COLO668 (cell line): ENCODE results near the gene KRTAP4-6.
"Not testable (repeated sequence)": the region's sequence is repeated elsewhere in the genome, so short reads cannot be mapped to it uniquely, and the experiment has no call there.

Experiments
- DNase-seq: peaks from one replicate; lab custom pipeline; 2025; ENCODE audit not compliant: unreplicated experiment; lab: John Stamatoyannopoulos, UW

Gene KRTAP4-6

DNA sequence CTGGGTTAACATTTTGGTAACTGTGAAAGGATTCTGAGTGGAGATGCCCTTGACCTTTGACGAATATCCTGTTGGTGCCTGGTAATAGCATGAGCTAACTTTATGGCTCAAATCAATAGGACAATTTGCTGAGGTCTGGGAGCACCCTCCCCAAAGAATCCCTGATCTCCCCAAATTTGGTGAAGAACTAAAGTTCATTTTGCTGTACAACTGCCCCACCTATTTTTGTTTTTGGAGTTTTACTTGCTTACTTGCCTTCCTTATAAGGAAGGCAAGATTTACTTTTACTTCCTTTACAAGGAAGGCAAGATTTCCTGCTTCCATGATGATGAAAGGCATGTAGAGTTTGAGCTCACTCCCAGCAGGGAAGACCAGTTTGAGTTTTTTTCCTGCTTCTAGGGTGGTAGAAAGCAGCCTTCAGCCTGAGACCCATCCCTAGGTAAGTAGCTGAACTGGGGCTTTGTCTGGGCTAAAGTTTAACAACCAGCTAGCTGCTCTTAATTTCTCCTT lies 32.3 kb downstream of the KRTAP4-6 start:
- no peak for DNase-seq

GRCh38 chr17:41105347-41105746 lies 35.0 kb downstream of the KRTAP4-6 start, which contains the start of gene KRTAP4-9:
TSS of gene KRTAP4-9 (plus strand) at chr17:41105389. CDS start at chr17:41105389, 0 bp downstream.
- DNase-seq: not testable (repeated sequence)

GRCh38 chr17:41104386-41105038 lies 35.8 kb downstream of the KRTAP4-6 start:
- DNase-seq: not testable (repeated sequence)

DNA sequence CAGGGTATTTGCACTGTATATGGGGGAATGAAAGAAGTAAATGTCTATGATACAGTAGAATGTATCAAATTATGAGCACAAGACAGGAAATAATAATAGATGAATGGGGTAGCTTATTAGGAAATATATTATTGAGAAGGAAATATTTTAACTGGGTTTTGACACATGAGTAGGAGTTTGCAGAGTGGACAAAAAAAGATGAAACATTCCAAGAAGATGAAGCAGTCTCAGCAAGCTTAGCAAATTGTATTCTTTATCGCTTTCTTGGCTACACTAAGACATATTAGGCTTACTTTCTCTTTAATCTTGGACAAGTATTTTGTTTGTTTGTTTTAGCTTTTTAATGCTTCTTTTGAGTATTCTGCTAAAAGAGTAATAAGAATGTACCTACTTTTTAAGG lies 36.4 kb downstream of the KRTAP4-6 start:
- DNase-seq: no peak

DNA sequence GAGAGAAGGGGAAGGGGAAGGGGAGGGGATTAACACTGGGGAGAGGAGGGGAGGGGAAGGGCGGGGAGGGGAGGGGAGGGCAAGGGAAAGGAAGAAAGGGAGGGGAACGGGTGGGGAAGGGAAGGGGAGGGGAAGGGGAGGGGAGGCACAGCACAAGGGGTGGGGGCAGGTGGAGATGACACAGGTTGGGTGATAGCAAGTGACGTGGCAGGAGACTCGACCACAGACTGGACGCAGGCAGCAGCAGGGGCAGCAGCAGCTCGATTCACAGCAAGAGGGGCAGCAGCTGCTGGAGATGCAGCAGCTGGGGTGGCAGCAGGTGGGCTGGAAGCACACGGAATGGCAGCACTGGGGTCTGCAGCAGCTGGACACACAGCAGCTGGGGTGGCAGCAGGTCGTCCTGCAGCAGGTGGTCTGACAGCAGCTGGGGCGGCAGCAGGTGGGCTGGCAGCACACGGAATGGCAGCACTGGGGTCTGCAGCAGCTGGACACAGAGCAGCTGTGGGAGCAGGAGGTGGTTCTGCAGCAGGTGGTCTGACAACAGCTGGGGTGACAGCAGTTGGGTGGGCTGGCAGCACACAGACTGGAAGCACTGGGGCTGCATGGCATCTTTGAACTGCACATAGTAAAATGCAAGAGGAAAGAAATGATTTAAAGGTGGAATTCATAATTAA lies 38.6 kb downstream of the KRTAP4-6 start, which contains the start of gene KRTAP4-16:
KRTAP4-16 (minus strand) TSS at position 624 of the 674 bp plus-strand sequence; CDS start at position 624, 0 bp downstream.
- no peak for DNase-seq

GRCh38 chr17:41099682-41100480 lies 40.5 kb downstream of the KRTAP4-6 start:
- DNase-seq: not testable (repeated sequence)

DNA sequence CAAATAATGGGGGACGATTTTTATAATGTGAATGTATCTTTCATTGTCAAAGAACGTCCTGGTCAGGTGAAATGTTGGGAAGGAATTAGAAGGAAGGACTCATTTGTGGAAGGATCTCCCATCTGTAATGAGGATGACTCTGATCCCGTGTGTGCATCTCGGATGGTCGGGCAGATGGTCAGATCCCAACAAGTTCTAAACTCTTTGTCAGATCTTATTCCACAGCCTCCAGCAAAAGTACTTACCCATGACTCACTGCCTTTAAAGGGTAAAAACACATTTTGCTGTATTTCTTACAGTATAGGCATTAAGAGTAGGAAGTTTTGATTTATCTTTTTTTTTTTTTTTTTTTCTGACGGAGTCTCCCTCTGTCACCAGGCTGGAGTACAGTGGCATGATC lies 41.9 kb downstream of the KRTAP4-6 start:
- DNase-seq: no peak

DNA sequence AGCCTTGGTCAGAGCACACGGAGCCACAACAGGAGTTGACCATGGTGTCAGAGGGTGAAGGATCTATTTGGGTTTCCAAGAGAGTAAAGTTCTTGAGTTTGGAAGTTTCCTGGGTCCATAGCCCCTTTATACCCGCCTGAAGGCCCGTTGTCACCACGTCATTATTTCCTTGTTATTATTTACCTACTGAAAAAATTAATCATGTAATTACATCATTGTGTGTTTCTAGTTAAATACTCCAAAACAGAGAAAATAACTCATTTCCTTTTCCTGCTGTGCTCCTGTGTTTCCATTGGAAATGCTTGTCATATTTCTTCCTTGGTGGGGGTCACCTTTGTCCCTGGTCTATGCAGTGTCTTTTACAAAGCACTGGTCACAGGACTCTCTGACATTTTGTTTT lies 42.3 kb downstream of the KRTAP4-6 start, which contains the start of gene KRTAP4-8:
KRTAP4-8 (minus strand) TSS at position 101 of the 400 bp plus-strand sequence; CDS start at position 43, 58 bp downstream.
- DNase-seq: no peak

DNA sequence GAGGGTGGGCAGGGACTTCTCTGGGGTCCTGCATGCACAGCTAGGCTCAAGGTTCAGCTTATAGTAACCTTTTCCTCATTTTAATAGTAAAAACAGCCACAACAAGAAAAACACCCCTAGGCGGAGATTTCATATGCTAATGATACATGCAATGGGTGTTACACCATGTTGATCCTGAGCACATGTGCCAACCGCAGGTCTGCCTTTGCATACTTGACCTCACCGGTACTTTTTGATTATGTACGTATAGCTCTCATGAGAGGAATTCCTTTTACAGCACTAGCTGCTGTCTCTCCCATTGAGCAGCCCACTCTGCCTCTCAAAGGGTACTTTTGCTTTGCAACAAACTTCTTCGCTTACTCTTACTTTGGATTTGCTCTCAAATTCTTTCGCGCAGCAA lies 44.3 kb downstream of the KRTAP4-6 start:
- DNase-seq: no peak
